GM12874 (cell line): ENCODE data around the gene DHH.

Experiments
- TF ChIP-seq, protein P1 (sequence below): IDR thresholded peaks from 2 replicates; pipeline ENCODE4 v1.5.1; 2011; ENCODE audit warnings: low read depth, mild to moderate bottlenecking, control low read depth, low read length, moderate library complexity; ENCODE audit not compliant: insufficient read depth

DHH gene

GRCh38 chr12:49055092-49055491 lies 39.5 kb downstream of the DHH start:
- TF ChIP-seq, protein P1, sequence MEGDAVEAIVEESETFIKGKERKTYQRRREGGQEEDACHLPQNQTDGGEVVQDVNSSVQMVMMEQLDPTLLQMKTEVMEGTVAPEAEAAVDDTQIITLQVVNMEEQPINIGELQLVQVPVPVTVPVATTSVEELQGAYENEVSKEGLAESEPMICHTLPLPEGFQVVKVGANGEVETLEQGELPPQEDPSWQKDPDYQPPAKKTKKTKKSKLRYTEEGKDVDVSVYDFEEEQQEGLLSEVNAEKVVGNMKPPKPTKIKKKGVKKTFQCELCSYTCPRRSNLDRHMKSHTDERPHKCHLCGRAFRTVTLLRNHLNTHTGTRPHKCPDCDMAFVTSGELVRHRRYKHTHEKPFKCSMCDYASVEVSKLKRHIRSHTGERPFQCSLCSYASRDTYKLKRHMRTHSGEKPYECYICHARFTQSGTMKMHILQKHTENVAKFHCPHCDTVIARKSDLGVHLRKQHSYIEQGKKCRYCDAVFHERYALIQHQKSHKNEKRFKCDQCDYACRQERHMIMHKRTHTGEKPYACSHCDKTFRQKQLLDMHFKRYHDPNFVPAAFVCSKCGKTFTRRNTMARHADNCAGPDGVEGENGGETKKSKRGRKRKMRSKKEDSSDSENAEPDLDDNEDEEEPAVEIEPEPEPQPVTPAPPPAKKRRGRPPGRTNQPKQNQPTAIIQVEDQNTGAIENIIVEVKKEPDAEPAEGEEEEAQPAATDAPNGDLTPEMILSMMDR: no peak

- TF ChIP-seq, protein P1: no peak
These were observed 40.1 kb downstream of the DHH start for GRCh38 chr12:49054524-49054923.

DNA sequence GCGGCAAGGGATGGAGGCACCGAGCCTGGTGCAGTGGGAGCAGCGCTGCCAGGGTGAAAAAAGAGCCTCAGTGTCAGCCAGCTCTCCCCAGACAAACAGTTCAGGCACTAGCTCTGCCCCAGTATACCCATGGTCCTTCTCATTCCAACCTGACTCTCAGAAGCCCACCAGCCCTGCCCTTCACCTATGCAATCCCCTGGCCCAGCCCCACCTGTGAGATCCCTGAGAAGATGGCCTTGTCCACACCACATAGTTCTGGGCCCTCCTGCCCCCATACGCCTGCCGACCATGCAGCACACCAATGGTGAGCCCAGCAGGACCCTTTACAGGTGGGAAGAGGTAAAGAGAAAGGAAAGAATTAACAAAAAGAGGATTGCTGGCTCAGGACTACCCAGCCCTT lies 40.5 kb downstream of the DHH start:
- TF ChIP-seq, protein P1: no peak

DNA sequence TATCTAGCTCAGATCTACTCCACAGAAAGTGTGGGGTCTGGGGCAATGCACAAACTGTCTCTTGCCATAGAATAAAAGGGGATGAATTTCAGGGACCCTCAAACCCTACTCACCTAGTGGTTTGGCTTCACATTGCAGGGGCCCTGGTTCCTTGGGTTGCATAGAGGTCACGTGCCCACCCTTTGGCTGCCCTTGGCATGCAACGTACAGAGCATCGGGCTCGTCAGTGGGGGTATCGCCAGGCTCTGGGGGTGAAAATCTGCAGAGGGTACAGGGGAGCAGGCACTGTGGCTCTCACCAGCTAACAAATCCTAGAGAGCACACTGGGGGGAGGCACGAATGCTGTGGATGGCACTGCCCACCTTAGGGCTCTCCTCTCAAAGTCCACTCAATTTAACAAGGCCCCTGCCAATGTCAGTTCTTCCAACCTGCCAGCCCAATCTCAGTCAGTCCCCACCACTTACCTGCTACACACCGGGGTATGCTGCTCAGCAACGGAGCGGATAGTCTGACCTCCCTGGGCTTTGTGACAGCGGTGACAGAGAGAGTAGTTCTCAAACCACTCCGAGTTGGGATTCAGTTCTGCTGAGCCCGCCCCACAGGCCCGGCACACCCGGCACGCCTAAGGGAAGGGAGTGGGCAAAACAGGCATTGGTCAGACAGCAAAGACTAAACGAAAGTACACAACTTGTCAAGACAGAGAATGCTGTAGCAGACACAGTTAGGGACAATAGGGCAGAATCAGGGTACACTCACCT lies 42.0 kb downstream of the DHH start:
- TF ChIP-seq, protein P1: no peak

DNA sequence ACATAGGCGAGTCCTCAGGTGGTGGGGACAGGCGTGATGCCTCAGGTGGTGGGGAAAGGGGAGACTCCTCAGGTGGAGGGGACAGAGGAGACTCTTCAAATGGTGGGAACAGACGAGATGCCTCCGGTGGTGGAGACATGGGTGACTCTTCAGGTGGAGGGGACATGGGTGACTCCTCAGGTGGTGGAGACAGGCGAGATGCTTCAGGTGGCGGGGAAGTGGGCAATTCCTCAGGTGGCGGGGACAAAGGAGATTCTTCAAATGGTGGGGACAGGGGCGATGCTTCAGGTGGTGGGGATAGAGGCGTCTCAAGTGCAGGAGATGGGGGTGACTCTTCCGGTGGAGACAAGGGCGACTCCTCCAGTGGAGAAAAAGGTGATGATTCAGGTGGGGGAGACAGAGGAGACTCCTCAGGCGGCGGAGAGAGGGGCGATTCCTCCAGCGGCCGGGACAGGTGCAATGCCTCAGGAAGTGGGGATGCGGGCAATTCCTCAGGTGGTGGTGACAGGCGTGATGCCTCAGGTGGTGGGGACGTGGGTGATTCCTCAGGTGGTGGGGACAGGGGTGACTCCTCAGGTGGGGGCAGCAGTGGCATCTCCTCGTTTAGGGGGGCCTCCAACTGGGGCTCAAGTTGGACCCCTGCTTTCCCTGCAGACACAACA lies 42.7 kb downstream of the DHH start:
- TF ChIP-seq, protein P1: no peak

DNA sequence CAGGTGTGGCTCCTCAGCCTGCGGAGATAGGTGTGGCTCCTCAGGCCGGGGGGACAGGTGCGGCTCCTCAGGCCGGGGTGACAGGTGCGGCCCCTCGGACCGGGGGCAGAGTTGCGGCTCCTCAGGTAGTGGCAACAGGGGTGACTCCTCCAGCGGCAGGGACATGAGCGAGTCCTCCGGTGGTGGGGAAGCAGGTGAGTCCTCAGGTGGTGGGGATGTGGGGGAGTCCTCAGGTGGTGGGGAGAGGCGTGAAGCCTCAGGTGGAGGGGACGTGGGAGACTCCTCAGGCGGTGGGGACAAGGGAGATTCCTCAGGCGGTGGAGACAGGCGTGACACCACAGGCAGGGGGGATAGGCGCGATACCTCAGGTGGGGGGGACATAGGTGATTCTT lies 43.2 kb downstream of the DHH start:
- TF ChIP-seq, protein P1: no peak

DNA sequence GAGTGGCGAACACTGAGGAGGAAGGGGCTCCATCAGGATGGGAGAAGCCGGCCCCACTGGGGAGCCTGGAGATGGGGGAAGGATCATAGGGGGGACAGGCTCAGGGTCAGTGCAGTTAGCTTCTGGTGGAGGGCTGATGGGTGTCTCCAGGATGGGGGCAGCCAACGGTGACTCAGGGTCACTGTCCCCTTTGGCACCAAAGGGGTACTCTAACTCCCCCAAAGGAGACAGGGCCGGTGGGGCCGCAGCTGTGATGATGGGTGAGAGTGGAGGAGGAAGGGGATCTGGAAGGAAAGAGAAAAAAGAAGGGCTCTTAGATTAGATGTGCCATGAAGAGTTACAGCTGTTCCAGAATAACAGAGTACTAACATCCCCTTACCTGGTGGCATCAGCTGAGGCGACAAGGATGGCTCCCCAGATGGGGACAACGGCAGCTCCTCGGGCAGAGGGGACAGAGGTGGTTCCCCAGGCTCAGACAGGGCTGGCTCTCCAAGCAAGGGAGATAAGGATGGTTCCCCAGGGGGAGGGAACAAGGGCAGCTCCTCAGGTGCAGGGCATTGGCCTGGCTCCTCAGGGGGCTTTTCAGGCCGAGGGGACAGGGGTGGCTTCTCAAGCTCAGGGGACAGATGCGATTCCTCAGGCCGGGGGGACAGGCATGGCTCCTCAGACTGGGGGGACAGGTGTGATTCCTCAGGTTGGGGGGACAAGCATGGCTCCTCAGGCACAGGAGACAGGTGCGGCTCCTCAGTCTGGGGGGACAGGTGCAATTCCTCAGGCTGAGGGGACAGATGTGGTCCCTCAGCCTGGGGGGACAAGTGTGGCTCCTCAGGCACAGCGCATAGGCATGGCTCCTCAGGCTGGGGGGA lies 43.9 kb downstream of the DHH start:
- TF ChIP-seq, protein P1: no peak
